ENCODE data around the gene TMEM59L.

DNA sequence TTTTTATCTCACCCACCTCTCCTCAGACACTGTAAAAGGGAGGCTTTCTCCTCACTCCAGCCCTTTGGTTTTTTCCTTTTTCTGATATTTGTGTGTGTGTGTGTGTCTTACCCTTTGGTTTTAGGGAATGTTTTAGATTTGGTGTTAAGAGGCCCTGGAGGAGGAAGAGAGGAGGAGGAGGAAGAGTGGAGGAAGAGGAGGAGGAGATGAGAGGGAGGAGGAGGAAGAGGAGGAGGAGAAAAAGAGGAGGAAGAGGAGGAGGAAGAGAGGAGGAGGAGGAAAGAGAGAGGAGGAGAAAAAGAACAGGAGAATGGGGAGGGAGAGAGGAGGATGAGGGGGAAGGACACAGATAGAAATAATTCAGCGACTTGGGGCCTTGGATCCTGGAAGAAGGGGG, 34.7 kb downstream of the TMEM59L start:
- TF ChIP-seq, protein P1, sequence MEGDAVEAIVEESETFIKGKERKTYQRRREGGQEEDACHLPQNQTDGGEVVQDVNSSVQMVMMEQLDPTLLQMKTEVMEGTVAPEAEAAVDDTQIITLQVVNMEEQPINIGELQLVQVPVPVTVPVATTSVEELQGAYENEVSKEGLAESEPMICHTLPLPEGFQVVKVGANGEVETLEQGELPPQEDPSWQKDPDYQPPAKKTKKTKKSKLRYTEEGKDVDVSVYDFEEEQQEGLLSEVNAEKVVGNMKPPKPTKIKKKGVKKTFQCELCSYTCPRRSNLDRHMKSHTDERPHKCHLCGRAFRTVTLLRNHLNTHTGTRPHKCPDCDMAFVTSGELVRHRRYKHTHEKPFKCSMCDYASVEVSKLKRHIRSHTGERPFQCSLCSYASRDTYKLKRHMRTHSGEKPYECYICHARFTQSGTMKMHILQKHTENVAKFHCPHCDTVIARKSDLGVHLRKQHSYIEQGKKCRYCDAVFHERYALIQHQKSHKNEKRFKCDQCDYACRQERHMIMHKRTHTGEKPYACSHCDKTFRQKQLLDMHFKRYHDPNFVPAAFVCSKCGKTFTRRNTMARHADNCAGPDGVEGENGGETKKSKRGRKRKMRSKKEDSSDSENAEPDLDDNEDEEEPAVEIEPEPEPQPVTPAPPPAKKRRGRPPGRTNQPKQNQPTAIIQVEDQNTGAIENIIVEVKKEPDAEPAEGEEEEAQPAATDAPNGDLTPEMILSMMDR (IDR thresholded peaks at IDR 0.05): no peak
- TF ChIP-seq EZH2 (IDR thresholded peaks at IDR 0.05) (no peak), EZH2phosphoT487 (IDR thresholded peaks at IDR 0.05) (no peak)

All from neural progenitor cell (in vitro differentiated cells).